ENCODE measurements around the gene COA4. TPM values are rescaled to one million over a fixed set of nuclear protein-coding genes. Genes with fewer than 3 reads are reported as not detected.

Gene COA4
- total RNA-seq, 4 donors from 2014 or later = 32.5 to 50.0 (median 36.7) TPM

DNA sequence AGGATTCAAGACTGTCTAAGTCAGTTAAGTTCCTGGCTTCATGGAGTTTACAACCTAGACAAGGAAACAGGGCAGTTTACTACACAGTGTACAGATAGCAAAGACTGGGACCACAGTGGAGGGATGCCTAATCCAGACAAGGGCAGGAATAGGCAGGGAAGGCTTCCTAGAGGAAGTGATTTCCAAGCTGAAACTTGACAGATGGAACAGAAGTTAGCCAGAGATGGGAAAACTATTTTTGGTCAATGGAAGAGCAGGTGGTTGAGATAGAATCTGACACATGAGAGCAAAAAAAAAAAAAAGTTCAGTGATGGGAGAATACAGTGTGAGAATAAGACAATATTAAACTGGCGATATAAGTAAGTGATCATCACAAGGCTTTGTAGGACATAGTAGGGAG lies 1.3 kb downstream of the COA4 start:
- H3K4me3 ChIP-seq (ENCODE audit: low read depth, poor library complexity, severe bottlenecking) = no peak overlapping the region
- WGBS, 2 donors = 89 to 92% methylated on average over 1 of the region's 1 CpG
- no peak for DNase-seq (ENCODE audit: low spot score in 2 of 2)
- intact Hi-C loops (cut with DNase I; ENCODE audit: low total_unique reads) = no loop called here
- TF ChIP-seq, protein P1, sequence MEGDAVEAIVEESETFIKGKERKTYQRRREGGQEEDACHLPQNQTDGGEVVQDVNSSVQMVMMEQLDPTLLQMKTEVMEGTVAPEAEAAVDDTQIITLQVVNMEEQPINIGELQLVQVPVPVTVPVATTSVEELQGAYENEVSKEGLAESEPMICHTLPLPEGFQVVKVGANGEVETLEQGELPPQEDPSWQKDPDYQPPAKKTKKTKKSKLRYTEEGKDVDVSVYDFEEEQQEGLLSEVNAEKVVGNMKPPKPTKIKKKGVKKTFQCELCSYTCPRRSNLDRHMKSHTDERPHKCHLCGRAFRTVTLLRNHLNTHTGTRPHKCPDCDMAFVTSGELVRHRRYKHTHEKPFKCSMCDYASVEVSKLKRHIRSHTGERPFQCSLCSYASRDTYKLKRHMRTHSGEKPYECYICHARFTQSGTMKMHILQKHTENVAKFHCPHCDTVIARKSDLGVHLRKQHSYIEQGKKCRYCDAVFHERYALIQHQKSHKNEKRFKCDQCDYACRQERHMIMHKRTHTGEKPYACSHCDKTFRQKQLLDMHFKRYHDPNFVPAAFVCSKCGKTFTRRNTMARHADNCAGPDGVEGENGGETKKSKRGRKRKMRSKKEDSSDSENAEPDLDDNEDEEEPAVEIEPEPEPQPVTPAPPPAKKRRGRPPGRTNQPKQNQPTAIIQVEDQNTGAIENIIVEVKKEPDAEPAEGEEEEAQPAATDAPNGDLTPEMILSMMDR (IDR thresholded peaks at IDR 0.05) = no peak
- no peak for TF ChIP-seq POLR2A (IDR thresholded peaks at IDR 0.05)

DNA sequence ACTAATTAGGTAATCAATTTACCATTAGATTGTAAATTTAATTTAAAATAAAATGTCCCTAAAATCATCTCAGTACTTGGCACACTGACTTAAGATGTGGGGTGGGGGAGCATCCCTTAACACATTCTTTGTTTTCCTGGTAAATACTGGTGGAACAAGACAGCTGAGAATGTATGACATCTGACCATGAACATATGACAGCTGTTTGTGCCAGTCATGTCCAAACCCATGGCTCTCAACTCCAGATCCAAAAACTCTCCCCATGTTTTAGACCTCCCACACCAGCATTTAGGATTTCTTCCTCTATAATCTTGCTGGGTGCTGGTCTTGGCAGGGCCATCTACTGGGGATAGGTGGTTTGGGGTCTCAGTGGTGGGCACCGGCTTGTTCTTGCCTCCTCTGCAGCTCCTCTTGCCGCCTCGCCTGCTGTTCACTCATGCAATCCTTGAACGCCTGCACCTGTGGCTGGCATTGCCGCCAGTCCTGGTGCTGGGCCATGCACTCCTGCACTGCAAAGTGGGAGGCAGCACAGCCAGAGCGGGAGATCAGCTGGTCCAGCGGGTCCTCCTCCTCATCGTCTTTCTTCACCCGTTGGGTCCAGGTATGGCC lies 3.8 kb downstream of the COA4 start:
- DNase-seq (ENCODE audit: low spot score in 2 of 2) = no peak
- WGBS, 2 donors = 95 to 96% methylated on average over 9 of the region's 9 CpGs
- intact Hi-C loops (cut with DNase I; ENCODE audit: low total_unique reads) = no loop called here
- TF ChIP-seq, protein P1 (IDR thresholded peaks at IDR 0.05) = no peak
- no peak for TF ChIP-seq POLR2A (IDR thresholded peaks at IDR 0.05)
- H3K4me3 ChIP-seq (ENCODE audit: low read depth, poor library complexity, severe bottlenecking) = no peak overlapping the region

DNA sequence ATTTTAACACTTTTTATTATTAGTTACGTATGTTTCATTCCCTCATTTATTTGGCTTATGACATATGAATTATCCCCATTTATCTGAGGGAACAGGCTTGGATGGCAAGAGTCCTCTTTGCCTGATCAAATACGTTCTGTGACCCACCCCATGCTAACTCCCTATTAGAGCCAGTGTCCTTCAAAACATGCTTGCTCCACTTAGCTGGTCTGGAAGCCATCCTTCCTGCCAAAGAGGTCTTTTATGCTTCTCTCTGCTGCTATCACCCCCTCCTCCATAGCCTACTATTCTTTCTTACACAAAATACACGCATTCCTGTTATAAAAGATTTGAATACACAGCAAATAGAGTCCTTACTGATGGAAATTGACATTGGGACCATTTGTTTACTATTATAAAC lies 6.4 kb downstream of the COA4 start:
- WGBS, 2 donors = 79 to 87% methylated on average over 3 of the region's 3 CpGs
- DNase-seq (ENCODE audit: low spot score in 2 of 2) = no peak
- intact Hi-C loops (cut with DNase I; ENCODE audit: low total_unique reads) = no loop called here
- H3K4me3 ChIP-seq (ENCODE audit: low read depth, poor library complexity, severe bottlenecking) = no peak overlapping the region
- TF ChIP-seq POLR2A (IDR thresholded peaks at IDR 0.05) = no peak
- TF ChIP-seq, protein P1 (IDR thresholded peaks at IDR 0.05) = no peak

DNA sequence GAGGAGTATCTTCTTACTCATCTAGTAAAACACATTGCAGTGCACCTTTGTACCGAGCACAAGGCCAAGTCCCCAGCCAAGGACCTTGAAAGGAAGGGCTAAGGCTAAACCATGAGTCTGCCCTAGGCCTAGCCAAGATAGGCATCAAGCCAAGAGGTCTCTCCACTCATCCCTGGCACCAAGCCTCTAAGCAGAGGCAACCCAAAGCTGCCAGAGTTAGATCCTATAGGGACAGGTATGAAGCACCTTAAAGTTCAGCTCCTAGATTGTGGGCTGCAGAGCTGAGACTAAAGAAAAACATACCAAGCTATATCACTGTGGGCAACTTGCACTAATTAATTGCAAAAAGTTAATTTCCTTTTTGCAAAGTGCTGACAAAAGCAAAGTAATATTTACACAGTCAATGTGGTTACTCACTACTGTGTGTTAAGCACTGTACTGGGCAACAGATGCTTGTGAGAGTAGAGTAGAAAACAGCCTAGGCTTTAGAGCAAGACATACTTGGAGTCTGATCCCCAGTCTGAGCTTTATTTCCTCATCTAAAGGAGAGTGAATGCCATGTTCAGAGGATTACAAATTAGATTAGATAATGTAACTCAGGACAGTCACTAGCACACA lies 7.2 kb downstream of the COA4 start:
- intact Hi-C loops (cut with DNase I; ENCODE audit: low total_unique reads) = no loop called here
- H3K4me3 ChIP-seq (ENCODE audit: low read depth, poor library complexity, severe bottlenecking) = no peak overlapping the region
- TF ChIP-seq, protein P1 (IDR thresholded peaks at IDR 0.05) = no peak
- TF ChIP-seq POLR2A (IDR thresholded peaks at IDR 0.05) = no peak
- 43 to 44% methylated on average over 1 of the region's 1 CpG for WGBS, 2 donors
- no peak for DNase-seq (ENCODE audit: low spot score in 2 of 2)

DNA sequence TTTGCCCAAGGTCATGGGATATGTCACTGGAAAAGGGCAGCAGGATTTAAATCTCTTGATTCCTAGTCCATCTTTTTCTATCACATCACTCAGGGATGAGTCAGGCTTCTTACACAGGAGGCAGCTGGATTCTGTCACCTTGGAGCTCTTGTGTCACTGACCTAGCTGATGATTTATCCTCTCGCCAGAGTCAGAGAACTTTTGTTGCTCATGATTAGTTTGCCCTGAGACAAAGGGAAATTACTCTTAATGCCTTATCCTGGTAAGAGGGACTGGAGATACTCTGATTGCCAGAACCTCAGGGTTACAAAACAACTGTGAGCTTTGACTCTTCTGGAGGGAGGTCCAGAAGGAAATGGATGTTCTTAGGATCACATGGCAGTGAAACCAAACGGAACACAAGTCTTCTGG lies 10.1 kb downstream of the COA4 start:
- peak in 1 of 2 donors; percentile 33 for DNase-seq (ENCODE audit: low spot score in 2 of 2)
- intact Hi-C loops (cut with DNase I; ENCODE audit: low total_unique reads) = no loop called here
- no peak for TF ChIP-seq POLR2A (IDR thresholded peaks at IDR 0.05)
- TF ChIP-seq, protein P1 (IDR thresholded peaks at IDR 0.05) = no peak
- 25 to 49% methylated on average over 2 of the region's 2 CpGs for WGBS, 2 donors
- no peak overlapping the region for H3K4me3 ChIP-seq (ENCODE audit: low read depth, poor library complexity, severe bottlenecking)

All from lower leg skin (tissue), 4 donors.